ENCODE measurements around the gene BPIFA3. TPM values are rescaled to one million over a fixed set of nuclear protein-coding genes. Genes with fewer than 3 reads are reported as not detected.

Gene BPIFA3
- total and polyA plus RNA-seq, 2 experiments from 2014 or later = not detected

Other genes with a start within 250 kb of the BPIFA3 start
- not detected in 2 replicates for gene SUN5, start 212.9 kb upstream of the BPIFA3 start, total RNA-seq (2014; rRNA removed; shearing (Covaris generic))
- not detected in 2 replicates for gene SUN5, start 212.9 kb upstream of the BPIFA3 start, polyA plus RNA-seq (2016; fragmentation: Nextera tagmentation; extraction: Ambion mirVana)
- gene BPIFB2, start 209.6 kb upstream of the BPIFA3 start, total RNA-seq (2014; rRNA removed; shearing (Covaris generic)) = not detected in 2 replicates
- not detected in 2 replicates for gene BPIFB2, start 209.6 kb upstream of the BPIFA3 start, polyA plus RNA-seq (2016; fragmentation: Nextera tagmentation; extraction: Ambion mirVana)
- not detected in 2 replicates for gene BPIFB6, start 185.7 kb upstream of the BPIFA3 start, total RNA-seq (2014; rRNA removed; shearing (Covaris generic))
- gene BPIFB6, start 185.7 kb upstream of the BPIFA3 start, polyA plus RNA-seq (2016; fragmentation: Nextera tagmentation; extraction: Ambion mirVana) = not detected in 2 replicates
- not detected in 2 replicates for gene BPIFB3, start 163.4 kb upstream of the BPIFA3 start, total RNA-seq (2014; rRNA removed; shearing (Covaris generic))
- gene BPIFB3, start 163.4 kb upstream of the BPIFA3 start, polyA plus RNA-seq (2016; fragmentation: Nextera tagmentation; extraction: Ambion mirVana) = not detected in 2 replicates
- gene BPIFB4, start 137.7 kb upstream of the BPIFA3 start, total RNA-seq (2014; rRNA removed; shearing (Covaris generic)) = not detected in 2 replicates
- gene BPIFB4, start 137.7 kb upstream of the BPIFA3 start, polyA plus RNA-seq (2016; fragmentation: Nextera tagmentation; extraction: Ambion mirVana) = not detected in 2 replicates
- gene BPIFA2, start 49.2 kb upstream of the BPIFA3 start, total RNA-seq (2014; rRNA removed; shearing (Covaris generic)) = not detected in 2 replicates
- not detected in 2 replicates for gene BPIFA2, start 49.2 kb upstream of the BPIFA3 start, polyA plus RNA-seq (2016; fragmentation: Nextera tagmentation; extraction: Ambion mirVana)
- gene BPIFA1, start 18.6 kb downstream of the BPIFA3 start, total RNA-seq (2014; rRNA removed; shearing (Covaris generic)) = not detected in 2 replicates
- not detected in 2 replicates for gene BPIFA1, start 18.6 kb downstream of the BPIFA3 start, polyA plus RNA-seq (2016; fragmentation: Nextera tagmentation; extraction: Ambion mirVana)
- gene BPIFB1, start 65.9 kb downstream of the BPIFA3 start, total RNA-seq (2014; rRNA removed; shearing (Covaris generic)) = not detected in 2 replicates
- not detected in 2 replicates for gene BPIFB1, start 65.9 kb downstream of the BPIFA3 start, polyA plus RNA-seq (2016; fragmentation: Nextera tagmentation; extraction: Ambion mirVana)
- 33.8 and 43.1 TPM in 2 replicates for gene CDK5RAP1, start 184.2 kb downstream of the BPIFA3 start, total RNA-seq (2014; rRNA removed; shearing (Covaris generic))
- 37.7 and 38.1 TPM in 2 replicates for gene CDK5RAP1, start 184.2 kb downstream of the BPIFA3 start, polyA plus RNA-seq (2016; fragmentation: Nextera tagmentation; extraction: Ambion mirVana)
- 5.0 and 9.3 TPM in 2 replicates for gene SNTA1, start 226.4 kb downstream of the BPIFA3 start, total RNA-seq (2014; rRNA removed; shearing (Covaris generic))
- gene SNTA1, start 226.4 kb downstream of the BPIFA3 start, polyA plus RNA-seq (2016; fragmentation: Nextera tagmentation; extraction: Ambion mirVana) = 3.8 and 4.5 TPM in 2 replicates